Transverse colon (tissue), 3 donors: ENCODE data around the gene CDH12.

Experiments used
- CTCF ChIP-seq, 5 experiments: fragments of 200-600 bp in 3 of 5; fragments of 450-650 bp in 2 of 5; sonication (generic) in 3 of 5; IDR thresholded peaks; 1 replicate in 2 of 5; 2 replicates in 3 of 5; pipeline ENCODE4 v1.5.1; 2016 to 2017; ENCODE audit warnings: antibody characterized with exemption in 5 of 5, inconsistent platforms in 3 of 5, mild to moderate bottlenecking in 2 of 5, moderate library complexity in 1 of 5
- POLR2A ChIP-seq: fragments of 450-650 bp; IDR thresholded peaks from one replicate; pipeline ENCODE4 v1.6.1; 2016; ENCODE audit warnings: antibody characterized with exemption, mild to moderate bottlenecking, moderate library complexity

DNA sequence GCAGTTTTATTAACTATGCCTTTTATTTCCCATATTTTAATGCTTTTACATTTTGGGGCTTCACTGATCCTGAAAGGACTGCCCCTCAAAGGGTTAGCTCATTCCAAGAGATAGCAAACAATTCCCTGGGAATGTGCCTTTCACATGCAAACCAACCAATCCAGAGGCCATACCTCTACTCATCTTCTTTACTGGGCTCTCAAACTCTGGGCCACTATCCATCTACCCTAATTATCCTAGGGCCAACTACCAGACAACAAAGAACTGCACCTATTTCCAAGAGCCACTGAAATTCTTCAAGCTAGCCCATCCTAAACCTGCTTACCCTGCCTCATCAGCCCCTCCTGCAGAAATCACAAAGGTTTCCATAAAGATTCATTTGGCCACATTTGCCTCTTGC, 364.7 kb downstream of the CDH12 start:
- TF ChIP-seq CTCF (IDR thresholded peaks at IDR 0.05) (no peak), POLR2A (no peak)
